Parathyroid adenoma (tissue), 2 donors: ENCODE results near the gene SMAD9.

Experiments used
- H2AFZ ChIP-seq: fragments of 300-600 bp; sonication (generic); one replicate; pipeline ENCODE4 v1.7.0; 2017; ENCODE audit warnings: antibody characterized with exemption, mild to moderate bottlenecking
- H3K27ac ChIP-seq: fragments of 300-600 bp; sonication (generic); one replicate; pipeline ENCODE4 v1.7.0; 2017
- H3K27me3 ChIP-seq: fragments of 300-600 bp; sonication (generic); one replicate; pipeline ENCODE4 v1.7.0; 2017; ENCODE audit warnings: low read length; ENCODE audit not compliant: control insufficient read depth, insufficient read depth
- H3K36me3 ChIP-seq: fragments of 300-600 bp; sonication (generic); one replicate; pipeline ENCODE4 v1.7.0; 2017; ENCODE audit warnings: low read length; ENCODE audit not compliant: control insufficient read depth, insufficient read depth
- H3K4me1 ChIP-seq: fragments of 300-600 bp; sonication (generic); one replicate; pipeline ENCODE4 v1.7.0; 2017; ENCODE audit warnings: control low read depth
- H3K4me2 ChIP-seq: fragments of 300-600 bp; sonication (generic); one replicate; pipeline ENCODE4 v1.7.0; 2017; ENCODE audit warnings: low read length
- H3K4me3 ChIP-seq: fragments of 300-600 bp; sonication (generic); one replicate; pipeline ENCODE4 v1.7.0; 2017; ENCODE audit warnings: low read depth, low read length
- H3K79me2 ChIP-seq: fragments of 300-600 bp; sonication (generic); one replicate; pipeline ENCODE4 v1.7.0; 2017; ENCODE audit warnings: control low read depth
- H3K9ac ChIP-seq: fragments of 300-600 bp; sonication (generic); one replicate; pipeline ENCODE4 v1.7.0; 2017; ENCODE audit warnings: mild to moderate bottlenecking
- H3K9me3 ChIP-seq: fragments of 300-600 bp; sonication (generic); one replicate; pipeline ENCODE4 v1.7.0; 2017; ENCODE audit warnings: low read length; ENCODE audit not compliant: control insufficient read depth
- TF ChIP-seq, protein P1 (sequence below): fragments of 300-600 bp; sonication (generic); IDR thresholded peaks from one replicate; pipeline ENCODE4 v1.7.0; 2017; ENCODE audit warnings: antibody characterized with exemption, mild to moderate bottlenecking
- donor health status: primary hyperparathyroidism.

Gene SMAD9

DNA sequence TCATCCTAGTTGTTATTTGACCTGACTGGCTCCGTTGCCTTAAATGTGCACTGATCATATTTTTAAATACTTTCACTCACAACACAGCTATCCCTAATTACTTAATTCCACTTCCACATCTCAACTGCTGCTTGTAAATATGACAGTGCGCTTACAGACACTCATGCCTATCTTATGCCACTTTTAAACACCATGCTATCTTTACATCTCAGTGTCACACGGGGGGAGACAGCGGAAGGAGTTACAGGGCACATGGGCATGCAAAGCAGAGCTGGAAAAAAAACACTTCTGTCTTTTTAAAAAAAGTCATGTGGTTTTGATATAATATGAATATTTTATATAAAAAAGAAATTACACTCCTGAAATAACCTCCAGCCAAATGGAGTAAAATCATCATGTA lies 44.1 kb downstream of the SMAD9 start:
- H3K79me2 ChIP-seq, result no peaks in the 10 kb centered on the region
- no peak overlapping the region for H3K9ac ChIP-seq
- TF ChIP-seq, protein P1, sequence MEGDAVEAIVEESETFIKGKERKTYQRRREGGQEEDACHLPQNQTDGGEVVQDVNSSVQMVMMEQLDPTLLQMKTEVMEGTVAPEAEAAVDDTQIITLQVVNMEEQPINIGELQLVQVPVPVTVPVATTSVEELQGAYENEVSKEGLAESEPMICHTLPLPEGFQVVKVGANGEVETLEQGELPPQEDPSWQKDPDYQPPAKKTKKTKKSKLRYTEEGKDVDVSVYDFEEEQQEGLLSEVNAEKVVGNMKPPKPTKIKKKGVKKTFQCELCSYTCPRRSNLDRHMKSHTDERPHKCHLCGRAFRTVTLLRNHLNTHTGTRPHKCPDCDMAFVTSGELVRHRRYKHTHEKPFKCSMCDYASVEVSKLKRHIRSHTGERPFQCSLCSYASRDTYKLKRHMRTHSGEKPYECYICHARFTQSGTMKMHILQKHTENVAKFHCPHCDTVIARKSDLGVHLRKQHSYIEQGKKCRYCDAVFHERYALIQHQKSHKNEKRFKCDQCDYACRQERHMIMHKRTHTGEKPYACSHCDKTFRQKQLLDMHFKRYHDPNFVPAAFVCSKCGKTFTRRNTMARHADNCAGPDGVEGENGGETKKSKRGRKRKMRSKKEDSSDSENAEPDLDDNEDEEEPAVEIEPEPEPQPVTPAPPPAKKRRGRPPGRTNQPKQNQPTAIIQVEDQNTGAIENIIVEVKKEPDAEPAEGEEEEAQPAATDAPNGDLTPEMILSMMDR, result no peak
- H3K4me2 ChIP-seq, result no peak overlapping the region
- H3K27ac ChIP-seq, result no peak overlapping the region
- no peaks in the 10 kb centered on the region for H3K4me1 ChIP-seq
- H3K27me3 ChIP-seq, result no peaks in the 10 kb centered on the region
- H3K4me3 ChIP-seq, result no peak overlapping the region
- H3K36me3 ChIP-seq, result no peaks in the 10 kb centered on the region
- no peaks in the 10 kb centered on the region for H3K9me3 ChIP-seq
- H2AFZ ChIP-seq, result no peak overlapping the region

DNA sequence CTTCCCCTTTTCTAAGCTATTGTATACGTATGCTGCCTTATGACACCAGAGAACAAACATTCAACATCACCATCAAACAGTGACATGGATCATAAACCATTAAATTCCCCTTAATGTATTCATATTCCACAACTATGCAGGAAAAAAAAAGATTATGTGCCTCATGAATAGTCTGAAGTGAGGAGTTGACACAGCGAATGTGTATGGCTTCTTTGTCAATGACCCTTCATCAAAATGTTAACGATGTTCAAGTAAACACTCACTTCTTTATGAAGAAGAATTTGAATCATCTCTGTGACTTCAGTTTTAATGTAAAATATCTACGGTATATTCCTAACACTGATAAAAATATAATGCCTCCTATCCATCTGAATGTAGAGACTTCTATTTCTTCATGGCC lies 44.6 kb downstream of the SMAD9 start:
- Histone ChIP-seq H2AFZ (no peak overlapping the region), H3K27me3 (no peaks in the 10 kb centered on the region), H3K4me1 (no peaks in the 10 kb centered on the region), H3K4me2 (no peak overlapping the region), H3K9me3 (no peaks in the 10 kb centered on the region), H3K9ac (no peak overlapping the region), H3K4me3 (no peak overlapping the region), H3K36me3 (no peaks in the 10 kb centered on the region), H3K79me2 (no peaks in the 10 kb centered on the region), H3K27ac (no peak overlapping the region)
- TF ChIP-seq, protein P1, result no peak

DNA sequence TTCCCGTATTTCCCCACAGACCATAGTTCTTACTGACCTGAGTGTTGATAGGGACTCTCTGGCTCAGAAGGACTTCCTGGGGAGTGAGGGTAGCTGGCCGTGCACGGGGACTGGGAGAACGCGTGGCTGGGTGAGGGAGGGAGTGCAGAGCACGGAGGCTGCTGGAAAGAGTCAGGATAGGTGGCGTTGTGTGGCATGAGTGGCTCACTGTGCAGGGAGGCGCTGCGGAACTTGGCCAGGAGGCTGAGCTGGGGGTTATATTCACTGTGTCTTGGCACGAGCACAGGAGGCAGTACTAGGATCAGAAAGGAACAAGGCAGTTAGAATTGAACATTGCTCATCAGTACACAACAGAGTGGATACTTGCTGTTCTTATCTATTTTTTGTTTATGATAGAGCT lies 47.4 kb downstream of the SMAD9 start:
- H3K79me2 ChIP-seq, result no peaks in the 10 kb centered on the region
- no peaks in the 10 kb centered on the region for H3K36me3 ChIP-seq
- no peaks in the 10 kb centered on the region for H3K4me1 ChIP-seq
- H3K27me3 ChIP-seq, result no peaks in the 10 kb centered on the region
- no peaks in the 10 kb centered on the region for H3K9me3 ChIP-seq
- TF ChIP-seq, protein P1, result no peak
- H3K27ac ChIP-seq, result no peak overlapping the region
- H3K9ac ChIP-seq, result no peak overlapping the region
- H3K4me3 ChIP-seq, result no peak overlapping the region
- no peak overlapping the region for H3K4me2 ChIP-seq
- no peak overlapping the region for H2AFZ ChIP-seq

DNA sequence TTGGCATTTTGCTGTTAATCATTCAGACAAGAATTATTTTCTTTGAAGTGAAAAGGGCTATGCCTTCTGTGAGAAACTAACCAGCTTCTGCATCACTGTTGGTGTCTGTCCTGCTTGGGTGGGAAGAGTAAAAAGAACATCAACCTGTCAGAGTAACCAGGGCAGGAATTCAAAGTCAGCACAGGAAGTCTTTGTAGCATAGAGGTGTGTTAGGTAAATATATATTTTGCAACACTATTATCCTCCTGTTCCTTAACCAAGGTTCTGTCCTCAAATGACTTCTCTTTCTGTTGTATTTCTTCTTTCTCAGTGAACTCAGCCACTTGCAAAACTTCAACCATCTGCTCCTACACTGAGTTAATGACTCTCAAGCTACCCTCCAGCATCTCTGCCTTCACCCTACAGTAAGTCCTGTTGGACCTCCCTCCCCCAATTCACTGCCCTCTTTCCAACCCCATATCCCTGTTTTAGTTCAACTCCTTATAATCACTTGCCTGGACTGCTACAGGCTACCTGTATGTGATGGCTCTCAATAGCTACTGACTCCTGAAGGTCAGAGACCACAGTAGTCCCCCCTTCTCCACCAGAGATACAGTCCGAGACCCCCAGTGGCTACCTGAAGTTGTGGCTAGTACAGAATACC lies 49.9 kb downstream of the SMAD9 start:
- no peaks in the 10 kb centered on the region for H3K4me1 ChIP-seq
- peak overlapping the region; percentile 27 for H3K4me2 ChIP-seq
- no peak overlapping the region for H2AFZ ChIP-seq
- no peak overlapping the region for H3K4me3 ChIP-seq
- H3K9ac ChIP-seq, result no peak overlapping the region
- H3K27me3 ChIP-seq, result no peaks in the 10 kb centered on the region
- no peaks in the 10 kb centered on the region for H3K9me3 ChIP-seq
- H3K36me3 ChIP-seq, result no peaks in the 10 kb centered on the region
- H3K27ac ChIP-seq, result no peak overlapping the region
- no peaks in the 10 kb centered on the region for H3K79me2 ChIP-seq
- TF ChIP-seq, protein P1, result no peak

DNA sequence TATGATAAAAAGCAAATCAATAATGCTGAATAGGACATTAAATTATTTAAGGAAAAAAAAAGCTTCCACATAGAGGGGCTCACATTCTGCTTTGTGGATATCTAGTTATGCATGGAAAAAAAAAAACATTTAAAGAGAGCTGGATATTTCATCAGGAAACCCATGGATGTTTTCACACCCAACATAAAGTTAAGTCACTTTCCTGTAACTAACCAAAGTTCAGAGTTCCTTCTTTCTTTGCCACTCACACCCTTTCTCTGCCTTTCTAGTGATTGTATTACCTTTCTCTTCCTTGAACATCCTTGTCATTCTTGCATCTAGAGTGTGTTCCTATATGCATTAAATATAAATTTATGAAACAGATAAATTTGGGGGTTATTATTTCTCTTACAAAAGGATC lies 53.8 kb downstream of the SMAD9 start:
- no peaks in the 10 kb centered on the region for H3K36me3 ChIP-seq
- TF ChIP-seq, protein P1, result no peak
- H3K27ac ChIP-seq, result no peak overlapping the region
- H3K9me3 ChIP-seq, result no peaks in the 10 kb centered on the region
- no peak overlapping the region for H3K4me3 ChIP-seq
- H3K27me3 ChIP-seq, result no peaks in the 10 kb centered on the region
- H3K9ac ChIP-seq, result no peak overlapping the region
- H3K4me1 ChIP-seq, result no peaks in the 10 kb centered on the region
- H3K79me2 ChIP-seq, result no peaks in the 10 kb centered on the region
- H2AFZ ChIP-seq, result no peak overlapping the region
- H3K4me2 ChIP-seq, result no peak overlapping the region
